HS-5 (cell line): Measurements from ENCODE around the gene ABCC5.
"Not testable (repeated sequence)": the region's sequence is repeated elsewhere in the genome, so short reads cannot be mapped to it uniquely, and the experiment has no call there.

Experiments used
- DNase-seq: peaks from one replicate; pipeline ENCODE4 v3.0.0-alpha.2; 2012; ENCODE audit warnings: low read depth

The ABCC5 gene

GRCh38 chr3:184017672-184018423 is at the start of gene ABCC5:
Gene ABCC5 (minus strand): TSS chr3:184017884. CDS start chr3:184014392, 3,492 bp downstream.
- peak; percentile 70 for DNase-seq

- peak; percentile 14 for DNase-seq
Observed at GRCh38 chr3:184066211-184066610, 48.5 kb upstream of the ABCC5 start.

GRCh38 chr3:184062637-184063036 is 45.0 kb upstream of the ABCC5 start:
- DNase-seq = no peak

DNA sequence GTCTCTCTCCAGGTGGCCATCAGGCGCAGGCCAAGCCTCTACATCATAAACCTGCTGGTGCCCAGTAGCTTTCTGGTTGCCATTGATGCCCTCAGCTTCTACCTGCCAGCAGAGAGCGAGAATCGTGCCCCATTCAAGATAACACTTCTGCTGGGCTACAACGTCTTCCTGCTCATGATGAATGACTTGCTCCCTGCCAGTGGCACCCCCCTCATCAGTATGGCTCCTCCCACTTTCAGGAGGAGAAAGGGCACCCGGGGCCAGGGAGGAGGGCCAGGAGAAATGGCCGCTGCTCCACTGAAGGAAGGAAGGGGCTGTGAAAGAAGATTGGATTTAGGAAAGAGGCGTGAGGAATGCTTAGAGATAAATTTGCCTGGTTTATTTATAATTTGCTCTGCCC is 41.7 kb upstream of the ABCC5 start:
- DNase-seq = no peak

- DNase-seq = peak; percentile 64
Observed at GRCh38 chr3:184058029-184058428, 40.3 kb upstream of the ABCC5 start.

- DNase-seq = no peak
Observed at GRCh38 chr3:184052767-184053166, 35.1 kb upstream of the ABCC5 start, which contains the start of gene HTR3C. Gene HTR3C (plus strand): TSS chr3:184053047. CDS start chr3:184053081, 34 bp downstream.

DNA sequence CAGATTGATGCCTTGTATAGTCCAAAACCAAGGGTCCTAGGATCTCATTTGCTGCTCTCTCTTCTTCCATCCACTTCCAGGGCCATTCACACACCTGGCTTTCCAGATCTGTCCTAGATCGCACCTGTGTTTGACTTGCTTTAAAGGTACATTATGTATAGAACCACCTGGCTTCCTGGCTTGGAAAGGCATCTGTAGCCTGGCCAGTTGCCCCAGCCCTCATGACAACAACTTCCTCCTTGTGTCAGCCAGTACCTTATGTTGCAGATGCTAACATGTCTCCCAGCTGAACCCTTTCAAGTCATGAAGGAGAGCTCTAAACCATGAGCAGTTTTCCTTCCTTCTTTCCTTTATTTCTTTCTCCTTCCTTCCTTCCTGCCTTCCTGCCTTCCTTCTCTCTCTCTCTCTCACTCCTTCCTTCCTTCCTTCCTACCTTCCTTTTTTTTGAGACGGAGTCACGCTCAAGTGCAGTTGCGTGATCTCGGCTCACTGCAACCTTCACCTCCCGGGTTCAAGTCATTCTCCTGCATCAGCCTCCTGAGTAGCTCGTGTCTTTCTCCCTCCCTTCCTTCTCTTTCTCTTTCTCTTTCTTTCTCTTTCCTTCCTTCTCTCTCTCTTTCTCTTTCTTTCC is 32.6 kb upstream of the ABCC5 start:
- DNase-seq = no peak

DNA sequence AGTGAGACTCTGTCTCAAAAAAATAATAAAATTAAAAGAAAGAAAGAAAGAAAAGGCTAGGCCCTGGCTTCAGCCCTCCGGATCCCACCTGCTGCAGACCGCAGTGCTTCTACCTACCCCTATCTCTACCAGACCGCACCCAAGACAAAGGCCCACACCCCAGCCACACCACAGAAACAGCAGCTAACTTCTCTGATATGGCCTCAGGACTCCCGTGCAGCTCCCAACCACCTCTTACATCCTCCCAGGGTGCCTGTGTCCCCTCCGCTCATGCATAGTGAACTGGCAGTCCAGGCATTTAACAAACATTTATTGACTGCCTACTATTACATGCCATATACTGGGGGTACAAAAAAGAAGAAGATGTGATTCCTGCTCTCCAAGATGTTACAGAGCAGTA is 28.3 kb upstream of the ABCC5 start:
- no peak for DNase-seq

- no peak for DNase-seq
Observed at GRCh38 chr3:184042617-184043016, 24.9 kb upstream of the ABCC5 start.

GRCh38 chr3:184040010-184040409 is 22.3 kb upstream of the ABCC5 start:
- DNase-seq = no peak

- no peak for DNase-seq
Observed at GRCh38 chr3:184039414-184039813, 21.7 kb upstream of the ABCC5 start.

GRCh38 chr3:184038307-184038706 is 20.6 kb upstream of the ABCC5 start:
- DNase-seq = not testable (repeated sequence)

DNA sequence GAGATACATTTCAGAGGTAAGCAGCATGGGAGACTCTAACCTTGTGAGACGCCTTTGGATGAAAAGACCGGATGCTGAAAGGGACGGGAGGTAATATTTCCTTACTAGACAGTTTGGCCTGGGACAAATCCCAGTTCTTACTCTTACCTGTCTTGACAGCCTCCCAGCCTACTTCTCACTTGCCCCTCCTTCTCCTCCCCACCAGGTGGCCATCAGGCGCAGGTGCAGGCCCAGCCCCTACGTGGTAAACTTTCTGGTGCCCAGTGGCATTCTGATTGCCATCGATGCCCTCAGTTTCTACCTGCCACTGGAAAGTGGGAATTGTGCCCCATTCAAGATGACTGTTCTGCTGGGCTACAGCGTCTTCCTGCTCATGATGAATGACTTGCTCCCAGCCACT is 20.1 kb upstream of the ABCC5 start:
- DNase-seq = no peak

GRCh38 chr3:184031187-184031792 is 13.6 kb upstream of the ABCC5 start, which contains the start of gene HTR3D:
Gene HTR3D (plus strand): TSS chr3:184031742. CDS start chr3:184031742, 0 bp downstream.
- no peak for DNase-seq

DNA sequence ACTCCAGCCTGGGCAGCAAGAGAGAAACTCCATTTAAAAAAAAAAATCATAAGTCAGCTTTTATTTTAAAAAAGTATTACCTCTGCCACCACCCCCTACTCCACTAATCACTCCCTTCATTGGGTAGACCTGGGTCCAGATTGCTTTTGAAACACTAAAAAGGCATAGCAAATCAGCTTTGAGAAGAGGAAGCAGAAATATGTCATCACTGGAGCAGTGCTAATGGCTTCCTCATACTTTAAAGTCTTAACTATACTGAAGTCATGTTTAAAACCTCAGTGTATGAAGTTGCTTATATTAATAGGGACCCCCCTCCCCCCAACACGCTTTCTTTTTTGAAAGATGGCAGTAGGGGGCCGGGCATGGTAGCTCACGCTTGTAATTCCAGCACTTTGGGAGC is 12.9 kb upstream of the ABCC5 start:
- DNase-seq = no peak

DNA sequence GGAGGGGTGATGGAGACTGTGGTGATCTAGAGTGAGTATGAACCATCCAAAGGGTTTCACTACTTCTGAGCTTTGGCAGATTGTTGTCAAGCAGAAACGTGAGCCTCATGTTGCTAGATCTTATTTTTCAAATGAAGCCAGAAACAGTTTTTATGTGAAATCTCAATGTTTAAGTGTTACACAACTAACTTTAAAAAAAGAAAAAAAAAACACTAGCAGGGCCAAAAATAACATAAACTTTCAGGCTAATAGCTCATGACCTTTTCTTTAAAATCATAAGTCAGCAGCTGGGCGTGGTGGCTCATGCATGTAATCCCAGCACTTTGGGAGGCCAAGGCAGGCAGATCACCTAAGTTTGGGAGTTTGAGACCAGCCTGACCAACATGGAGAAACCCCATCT is 11.8 kb upstream of the ABCC5 start:
- no peak for DNase-seq

- not testable (repeated sequence) for DNase-seq
Observed at GRCh38 chr3:184028275-184028890, 10.7 kb upstream of the ABCC5 start.

DNA sequence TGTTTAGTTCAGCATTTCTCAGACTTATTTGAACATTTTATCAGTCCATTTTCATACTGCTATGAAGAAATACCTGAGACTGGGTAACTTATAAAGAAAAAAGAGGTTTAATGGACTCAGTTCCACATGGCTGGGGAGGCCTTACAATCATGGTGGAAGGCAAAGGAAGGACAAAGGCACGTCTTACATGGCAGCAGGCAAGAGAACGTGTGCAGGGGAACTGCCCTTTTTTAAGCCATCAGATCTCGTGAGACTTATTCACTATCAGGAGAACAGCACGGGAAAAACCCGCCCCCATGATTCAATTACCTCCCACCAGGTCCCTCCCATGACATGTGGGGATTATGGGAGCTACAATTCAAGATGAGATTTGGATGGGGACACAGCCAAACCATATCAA is 7.6 kb upstream of the ABCC5 start:
- not testable (repeated sequence) for DNase-seq

GRCh38 chr3:184022323-184022722 is 4.6 kb upstream of the ABCC5 start:
- DNase-seq = no peak

DNA sequence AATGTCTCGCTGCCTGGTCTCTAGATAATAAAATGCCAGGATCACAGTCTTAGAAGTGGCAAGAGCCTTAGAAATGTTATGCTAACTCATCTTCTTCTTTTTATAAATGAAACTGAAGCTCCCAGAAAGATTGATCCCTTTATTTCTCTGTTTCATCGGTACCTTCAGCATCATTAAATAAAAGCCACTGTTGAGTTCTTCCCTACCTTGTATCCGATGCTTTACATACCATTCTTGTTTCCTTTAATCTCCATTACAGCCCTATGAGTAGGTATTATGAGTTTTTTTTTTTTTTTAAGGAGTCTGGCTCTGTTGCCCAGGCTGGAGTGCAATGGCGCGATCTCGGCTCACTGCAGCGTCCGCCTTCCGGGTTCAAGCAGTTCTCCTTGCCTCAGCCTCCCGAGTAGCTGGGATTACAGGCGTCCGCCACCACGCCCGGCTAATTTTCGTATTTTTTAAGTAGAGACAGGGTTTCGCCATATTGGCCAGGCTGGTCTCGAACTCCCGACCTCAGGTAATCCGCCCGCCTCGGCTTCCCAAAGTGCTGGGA is 815 bp upstream of the ABCC5 start:
- DNase-seq = no peak

DNA sequence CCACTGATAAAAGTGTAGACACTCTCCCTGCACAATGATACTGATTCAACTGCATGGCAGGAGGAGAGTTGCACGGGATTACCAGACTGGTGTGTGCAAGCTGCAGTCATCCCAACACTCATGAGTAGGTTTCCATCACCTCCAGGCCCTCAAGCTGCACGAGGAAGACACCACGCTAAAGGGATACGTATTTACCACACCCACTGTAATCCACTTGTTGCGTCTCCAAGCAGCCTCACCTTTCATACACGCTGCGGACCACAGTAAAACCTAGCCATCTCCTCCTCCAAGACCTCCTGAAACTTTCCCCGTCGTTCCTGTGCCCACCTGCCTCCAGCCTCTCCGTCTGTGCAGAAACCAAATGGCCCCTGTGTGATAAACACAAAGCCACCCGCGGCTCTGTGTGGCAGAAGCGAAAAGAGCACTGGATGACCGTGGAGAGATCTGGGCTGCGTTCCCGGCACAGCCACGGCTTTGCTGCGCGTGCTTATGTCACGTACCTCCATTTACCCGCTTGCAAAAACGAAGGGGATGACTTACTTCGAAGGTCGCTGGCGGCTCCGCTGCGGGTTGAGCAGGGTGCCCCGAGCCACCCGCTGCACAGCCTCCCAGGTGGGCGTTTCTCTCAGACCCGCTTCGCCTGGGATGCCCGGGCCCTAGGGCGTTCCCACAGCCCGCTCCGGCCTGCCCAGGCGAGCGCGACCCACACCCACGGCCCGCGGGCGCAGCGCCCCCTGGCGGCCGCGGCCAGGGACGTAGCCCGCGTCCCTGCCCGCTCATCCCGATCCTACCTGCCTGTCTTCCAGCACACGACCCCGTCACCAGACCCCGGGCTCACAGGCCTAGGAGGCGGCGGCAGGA is 643 bp downstream of the ABCC5 start:
- DNase-seq = no peak
